Uterus (tissue), 2 donors: Measurements from ENCODE around the gene OSBPL2.

Experiments
- POLR2A ChIP-seq, 2 donors: fragments of 450-650 bp; IDR thresholded peaks; one replicate each; pipeline ENCODE4 v1.6.1; 2016; ENCODE audit warnings: antibody characterized with exemption in 2 of 2, mild to moderate bottlenecking in 1 of 2, moderate library complexity in 1 of 2
- TF ChIP-seq, protein P1 (sequence below), 4 experiments: fragments of 200-600 bp in 2 of 4; fragments of 450-650 bp in 2 of 4; sonication (generic) in 2 of 4; IDR thresholded peaks; one replicate each; pipeline ENCODE4 v1.5.1; 2016 to 2019; ENCODE audit warnings: antibody characterized with exemption in 4 of 4, mild to moderate bottlenecking in 2 of 4, moderate library complexity in 1 of 4

- TF ChIP-seq, protein P1, sequence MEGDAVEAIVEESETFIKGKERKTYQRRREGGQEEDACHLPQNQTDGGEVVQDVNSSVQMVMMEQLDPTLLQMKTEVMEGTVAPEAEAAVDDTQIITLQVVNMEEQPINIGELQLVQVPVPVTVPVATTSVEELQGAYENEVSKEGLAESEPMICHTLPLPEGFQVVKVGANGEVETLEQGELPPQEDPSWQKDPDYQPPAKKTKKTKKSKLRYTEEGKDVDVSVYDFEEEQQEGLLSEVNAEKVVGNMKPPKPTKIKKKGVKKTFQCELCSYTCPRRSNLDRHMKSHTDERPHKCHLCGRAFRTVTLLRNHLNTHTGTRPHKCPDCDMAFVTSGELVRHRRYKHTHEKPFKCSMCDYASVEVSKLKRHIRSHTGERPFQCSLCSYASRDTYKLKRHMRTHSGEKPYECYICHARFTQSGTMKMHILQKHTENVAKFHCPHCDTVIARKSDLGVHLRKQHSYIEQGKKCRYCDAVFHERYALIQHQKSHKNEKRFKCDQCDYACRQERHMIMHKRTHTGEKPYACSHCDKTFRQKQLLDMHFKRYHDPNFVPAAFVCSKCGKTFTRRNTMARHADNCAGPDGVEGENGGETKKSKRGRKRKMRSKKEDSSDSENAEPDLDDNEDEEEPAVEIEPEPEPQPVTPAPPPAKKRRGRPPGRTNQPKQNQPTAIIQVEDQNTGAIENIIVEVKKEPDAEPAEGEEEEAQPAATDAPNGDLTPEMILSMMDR (IDR thresholded peaks at IDR 0.05), result no peak
- TF ChIP-seq POLR2A (IDR thresholded peaks at IDR 0.05), result no peak
These were observed 23.0 kb upstream of the OSBPL2 start for GRCh38 chr20:62215020-62215990.
